Endothelial cell of hepatic sinusoid (primary cell): Measurements from ENCODE around the gene GBE1.

Experiments
- in situ Hi-C: cut with HindIII; loops from 2 replicates; pipeline ENCODE4 v1.10.0; 2017; ENCODE audit warnings: low sequenced_read_pairs

Gene GBE1

GRCh38 chr3:81707996-81708395, 53.4 kb downstream of the GBE1 start:
- in situ Hi-C loops, result no loop called here

GRCh38 chr3:81702126-81702525, 59.3 kb downstream of the GBE1 start:
- in situ Hi-C loops, result no loop called here

- in situ Hi-C loops, result no loop called here
Observed at GRCh38 chr3:81699536-81700320, 61.7 kb downstream of the GBE1 start.

- in situ Hi-C loops, result no loop called here
Observed at GRCh38 chr3:81696090-81696489, 65.4 kb downstream of the GBE1 start.

- in situ Hi-C loops, result no loop called here
Observed at GRCh38 chr3:81695302-81695701, 66.1 kb downstream of the GBE1 start.

- in situ Hi-C loops, result no loop called here
Observed at GRCh38 chr3:81694662-81695061, 66.8 kb downstream of the GBE1 start.

GRCh38 chr3:81692766-81693165, 68.7 kb downstream of the GBE1 start:
- in situ Hi-C loops, result no loop called here

- in situ Hi-C loops, result no loop called here
Observed at GRCh38 chr3:81689617-81690016, 71.8 kb downstream of the GBE1 start.

- in situ Hi-C loops, result no loop called here
Observed at GRCh38 chr3:81684751-81685395, 76.6 kb downstream of the GBE1 start.

- in situ Hi-C loops, result no loop called here
Observed at GRCh38 chr3:81676706-81677456, 84.6 kb downstream of the GBE1 start.

- in situ Hi-C loops, result no loop called here
Observed at GRCh38 chr3:81674690-81675089, 86.8 kb downstream of the GBE1 start.

- in situ Hi-C loops, result no loop called here
Observed at GRCh38 chr3:81668283-81668682, 93.2 kb downstream of the GBE1 start.

GRCh38 chr3:81666502-81667121, 94.8 kb downstream of the GBE1 start:
- in situ Hi-C loops, result no loop called here

GRCh38 chr3:81663114-81663513, 98.3 kb downstream of the GBE1 start:
- in situ Hi-C loops, result no loop called here

GRCh38 chr3:81660036-81660435, 101.4 kb downstream of the GBE1 start:
- in situ Hi-C loops, result no loop called here

- in situ Hi-C loops, result no loop called here
Observed at GRCh38 chr3:81658322-81658997, 103.0 kb downstream of the GBE1 start.

- in situ Hi-C loops, result no loop called here
Observed at GRCh38 chr3:81651139-81651538, 110.3 kb downstream of the GBE1 start.

- in situ Hi-C loops, result no loop called here
Observed at GRCh38 chr3:81650187-81650586, 111.3 kb downstream of the GBE1 start.

GRCh38 chr3:81645248-81645647, 116.2 kb downstream of the GBE1 start:
- in situ Hi-C loops, result no loop called here

- in situ Hi-C loops, result no loop called here
Observed at GRCh38 chr3:81643721-81644120, 117.7 kb downstream of the GBE1 start.

GRCh38 chr3:81638480-81638879, 123.0 kb downstream of the GBE1 start:
- in situ Hi-C loops, result no loop called here
